ENCODE results near the gene COBL. TPM values are rescaled to one million over a fixed set of nuclear protein-coding genes. Genes with fewer than 3 reads are reported as not detected.

COBL gene
- total RNA-seq, 1 donor from 2014 or later = 0.11 TPM

- peak in 1 of 2 donors; percentile 8 for DNase-seq (ENCODE audit: low spot score in 2 of 2)
- TF ChIP-seq CTCF (IDR thresholded peaks at IDR 0.05) = no peak
- H3K4me3 ChIP-seq = no peak overlapping the region
- no peaks in the 10 kb centered on the region for H3K27me3 ChIP-seq
- intact Hi-C loops (cut with DNase I) = no loop called here
- no peaks in the 10 kb centered on the region for H3K36me3 ChIP-seq
- H3K27ac ChIP-seq = no peak overlapping the region
- no peaks in the 10 kb centered on the region for H3K4me1 ChIP-seq
- H3K9me3 ChIP-seq = no peaks in the 10 kb centered on the region
Observed at GRCh38 chr7:51269911-51270310, 46.7 kb downstream of the COBL start.

GRCh38 chr7:51269321-51269720 lies 47.3 kb downstream of the COBL start:
- H3K4me3 ChIP-seq = no peak overlapping the region
- H3K27ac ChIP-seq = no peak overlapping the region
- H3K27me3 ChIP-seq = no peaks in the 10 kb centered on the region
- H3K9me3 ChIP-seq = no peaks in the 10 kb centered on the region
- peak in 1 of 2 donors; percentile 18 for DNase-seq (ENCODE audit: low spot score in 2 of 2)
- no peaks in the 10 kb centered on the region for H3K4me1 ChIP-seq
- H3K36me3 ChIP-seq = no peaks in the 10 kb centered on the region
- no peak for TF ChIP-seq CTCF (IDR thresholded peaks at IDR 0.05)
- intact Hi-C loops (cut with DNase I) = no loop called here

GRCh38 chr7:51268859-51269258 lies 47.8 kb downstream of the COBL start:
- no peaks in the 10 kb centered on the region for H3K9me3 ChIP-seq
- H3K36me3 ChIP-seq = no peaks in the 10 kb centered on the region
- H3K4me3 ChIP-seq = no peak overlapping the region
- intact Hi-C loops (cut with DNase I) = no loop called here
- DNase-seq (ENCODE audit: low spot score in 2 of 2) = peak in 1 of 2 donors; percentile 7
- H3K27me3 ChIP-seq = no peaks in the 10 kb centered on the region
- TF ChIP-seq CTCF (IDR thresholded peaks at IDR 0.05) = no peak
- no peak overlapping the region for H3K27ac ChIP-seq
- H3K4me1 ChIP-seq = no peaks in the 10 kb centered on the region

GRCh38 chr7:51267169-51267568 lies 49.4 kb downstream of the COBL start:
- Histone ChIP-seq H3K27ac (no peak overlapping the region), H3K9me3 (no peaks in the 10 kb centered on the region), H3K27me3 (no peaks in the 10 kb centered on the region), H3K4me3 (no peak overlapping the region), H3K36me3 (no peaks in the 10 kb centered on the region), H3K4me1 (no peaks in the 10 kb centered on the region)
- intact Hi-C loops (cut with DNase I) = no loop called here
- no peak for DNase-seq (ENCODE audit: low spot score in 2 of 2)
- TF ChIP-seq CTCF (IDR thresholded peaks at IDR 0.05) = no peak

GRCh38 chr7:51265066-51265907 lies 51.3 kb downstream of the COBL start:
- Histone ChIP-seq H3K36me3 (no peaks in the 10 kb centered on the region), H3K4me1 (no peaks in the 10 kb centered on the region), H3K9me3 (no peaks in the 10 kb centered on the region), H3K4me3 (no peak overlapping the region), H3K27ac (no peak overlapping the region), H3K27me3 (no peaks in the 10 kb centered on the region)
- no peak for TF ChIP-seq CTCF (IDR thresholded peaks at IDR 0.05)
- intact Hi-C loops (cut with DNase I) = no loop called here
- DNase-seq (ENCODE audit: low spot score in 2 of 2) = peak in 1 of 2 donors; percentile 27

Measured in ascending aorta (tissue), 2 donors.